H1 (cell line): ENCODE results near the gene ABHD12. TPM values are rescaled to one million over a fixed set of nuclear protein-coding genes. Genes with fewer than 3 reads are reported as not detected.

ENCODE experiments used
- ATF3 ChIP-seq: IDR thresholded peaks from 2 replicates; pipeline ENCODE4 v1.6.1; 2011; ENCODE audit warnings: low read depth, mild to moderate bottlenecking, low read length; ENCODE audit not compliant: insufficient read depth
- CBX5 ChIP-seq: fragments of 300-800, 300-1000 bp; sonication (generic); IDR thresholded peaks from 2 replicates; pipeline ENCODE4 v1.7.1; 2016; ENCODE audit warnings: antibody characterized with exemption, low read length, low read depth
- CREB1 ChIP-seq: IDR thresholded peaks from 2 replicates; pipeline ENCODE4 v1.6.1; 2012; ENCODE audit warnings: inconsistent platforms
- FOSL1 ChIP-seq: IDR thresholded peaks from 2 replicates; pipeline ENCODE4 v1.6.1; 2011; ENCODE audit warnings: mild to moderate bottlenecking, low read depth, low read length, moderate library complexity; ENCODE audit not compliant: insufficient read depth
- RNF2 ChIP-seq: fragments of 200-900, 300-1000 bp; sonication (generic); IDR thresholded peaks from 2 replicates; pipeline ENCODE4 v1.7.1; 2016; ENCODE audit warnings: borderline replicate concordance, low read depth, mild to moderate bottlenecking, antibody characterized with exemption, low read length; ENCODE audit not compliant: poor library complexity, severe bottlenecking; ENCODE audit errors: missing control alignments
- SIRT6 ChIP-seq: IDR thresholded peaks from one replicate; pipeline ENCODE4 v1.7.1; 2012; ENCODE audit warnings: low read length, inconsistent platforms
- SP2 ChIP-seq: IDR thresholded peaks from 2 replicates; pipeline ENCODE4 v1.6.1; 2012; ENCODE audit warnings: mild to moderate bottlenecking, low read length, inconsistent platforms
- TBP ChIP-seq: IDR thresholded peaks from 2 replicates; pipeline ENCODE4 v1.6.1; 2011; ENCODE audit warnings: low read depth, low read length, improper control_type of control experiment
- TCF12 ChIP-seq: IDR thresholded peaks from 2 replicates; pipeline ENCODE4 v1.6.1; 2011; ENCODE audit warnings: low read depth, mild to moderate bottlenecking, low read length
- YY1 ChIP-seq: IDR thresholded peaks from 2 replicates; pipeline ENCODE4 v1.6.1; 2011; ENCODE audit warnings: low read depth, mild to moderate bottlenecking, low read length
- ZNF274 ChIP-seq: IDR thresholded peaks from 2 replicates; pipeline ENCODE4 v1.7.0; 2012; ENCODE audit warnings: low read length, borderline replicate concordance; ENCODE audit errors: extremely low read depth
- polyA plus RNA-seq, 7 experiments: library from polyadenylated mRNA; depleted of rRNA in 3 of 7; stranded (reverse) in 5 of 7; unstranded in 2 of 7; fragments of >200 nt in 5 of 7; fragments of 200-250 nt in 2 of 7; gene quantifications; 1 replicate in 5 of 7; 2 replicates in 1 of 7; 4 replicates in 1 of 7; pipeline versions ENCODE4 v1.2.1 to v1.2.3, GENCODE V29; 2011 to 2013; ENCODE audit warnings: missing spikeins in 2 of 7, mixed read lengths in 2 of 7
- total RNA-seq: library from RNA; stranded (reverse); fragmentation: NEBNext Ultra II Directional; extraction: Animal tissue kit (Norgen Biotek cat#: 25700); gene quantifications from 2 replicates; pipeline ENCODE4 v1.2.1, GENCODE V29; 2021
- TF ChIP-seq, protein P1 (sequence below): fragments of 300-600 bp; sonication (generic); IDR thresholded peaks from 2 replicates; pipeline ENCODE4 v1.7.1; 2012; ENCODE audit warnings: low read length, moderate library complexity, mild to moderate bottlenecking, inconsistent platforms; ENCODE audit not compliant: insufficient replicate concordance

Gene ABHD12
- total and polyA plus RNA-seq, 2 of the 8 experiments (the other 6 are each of a cell fraction or from before 2014, with no cell fraction given): 31.3 to 59.5 TPM

DNA sequence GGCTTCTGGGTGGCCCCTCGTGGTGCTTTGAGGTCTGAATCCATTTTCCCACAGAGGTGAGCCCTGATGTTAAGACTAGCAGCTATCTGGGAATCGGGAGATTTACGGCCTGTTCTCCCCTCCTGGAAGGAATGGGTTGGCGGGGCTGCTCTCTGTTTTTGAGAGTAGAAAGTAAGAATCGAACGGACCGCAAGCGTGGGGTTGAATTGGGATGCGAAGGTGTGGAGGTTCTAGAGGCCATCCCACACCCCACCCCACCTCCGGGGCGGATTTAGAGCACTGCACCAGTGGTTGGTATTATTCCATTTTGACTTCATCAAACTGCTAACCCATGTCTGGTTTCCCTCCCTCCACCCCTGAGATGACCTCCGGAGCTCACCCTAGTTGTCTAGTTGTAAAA, 131.3 kb downstream of the ABHD12 start (continued):
- TF ChIP-seq, protein P1, sequence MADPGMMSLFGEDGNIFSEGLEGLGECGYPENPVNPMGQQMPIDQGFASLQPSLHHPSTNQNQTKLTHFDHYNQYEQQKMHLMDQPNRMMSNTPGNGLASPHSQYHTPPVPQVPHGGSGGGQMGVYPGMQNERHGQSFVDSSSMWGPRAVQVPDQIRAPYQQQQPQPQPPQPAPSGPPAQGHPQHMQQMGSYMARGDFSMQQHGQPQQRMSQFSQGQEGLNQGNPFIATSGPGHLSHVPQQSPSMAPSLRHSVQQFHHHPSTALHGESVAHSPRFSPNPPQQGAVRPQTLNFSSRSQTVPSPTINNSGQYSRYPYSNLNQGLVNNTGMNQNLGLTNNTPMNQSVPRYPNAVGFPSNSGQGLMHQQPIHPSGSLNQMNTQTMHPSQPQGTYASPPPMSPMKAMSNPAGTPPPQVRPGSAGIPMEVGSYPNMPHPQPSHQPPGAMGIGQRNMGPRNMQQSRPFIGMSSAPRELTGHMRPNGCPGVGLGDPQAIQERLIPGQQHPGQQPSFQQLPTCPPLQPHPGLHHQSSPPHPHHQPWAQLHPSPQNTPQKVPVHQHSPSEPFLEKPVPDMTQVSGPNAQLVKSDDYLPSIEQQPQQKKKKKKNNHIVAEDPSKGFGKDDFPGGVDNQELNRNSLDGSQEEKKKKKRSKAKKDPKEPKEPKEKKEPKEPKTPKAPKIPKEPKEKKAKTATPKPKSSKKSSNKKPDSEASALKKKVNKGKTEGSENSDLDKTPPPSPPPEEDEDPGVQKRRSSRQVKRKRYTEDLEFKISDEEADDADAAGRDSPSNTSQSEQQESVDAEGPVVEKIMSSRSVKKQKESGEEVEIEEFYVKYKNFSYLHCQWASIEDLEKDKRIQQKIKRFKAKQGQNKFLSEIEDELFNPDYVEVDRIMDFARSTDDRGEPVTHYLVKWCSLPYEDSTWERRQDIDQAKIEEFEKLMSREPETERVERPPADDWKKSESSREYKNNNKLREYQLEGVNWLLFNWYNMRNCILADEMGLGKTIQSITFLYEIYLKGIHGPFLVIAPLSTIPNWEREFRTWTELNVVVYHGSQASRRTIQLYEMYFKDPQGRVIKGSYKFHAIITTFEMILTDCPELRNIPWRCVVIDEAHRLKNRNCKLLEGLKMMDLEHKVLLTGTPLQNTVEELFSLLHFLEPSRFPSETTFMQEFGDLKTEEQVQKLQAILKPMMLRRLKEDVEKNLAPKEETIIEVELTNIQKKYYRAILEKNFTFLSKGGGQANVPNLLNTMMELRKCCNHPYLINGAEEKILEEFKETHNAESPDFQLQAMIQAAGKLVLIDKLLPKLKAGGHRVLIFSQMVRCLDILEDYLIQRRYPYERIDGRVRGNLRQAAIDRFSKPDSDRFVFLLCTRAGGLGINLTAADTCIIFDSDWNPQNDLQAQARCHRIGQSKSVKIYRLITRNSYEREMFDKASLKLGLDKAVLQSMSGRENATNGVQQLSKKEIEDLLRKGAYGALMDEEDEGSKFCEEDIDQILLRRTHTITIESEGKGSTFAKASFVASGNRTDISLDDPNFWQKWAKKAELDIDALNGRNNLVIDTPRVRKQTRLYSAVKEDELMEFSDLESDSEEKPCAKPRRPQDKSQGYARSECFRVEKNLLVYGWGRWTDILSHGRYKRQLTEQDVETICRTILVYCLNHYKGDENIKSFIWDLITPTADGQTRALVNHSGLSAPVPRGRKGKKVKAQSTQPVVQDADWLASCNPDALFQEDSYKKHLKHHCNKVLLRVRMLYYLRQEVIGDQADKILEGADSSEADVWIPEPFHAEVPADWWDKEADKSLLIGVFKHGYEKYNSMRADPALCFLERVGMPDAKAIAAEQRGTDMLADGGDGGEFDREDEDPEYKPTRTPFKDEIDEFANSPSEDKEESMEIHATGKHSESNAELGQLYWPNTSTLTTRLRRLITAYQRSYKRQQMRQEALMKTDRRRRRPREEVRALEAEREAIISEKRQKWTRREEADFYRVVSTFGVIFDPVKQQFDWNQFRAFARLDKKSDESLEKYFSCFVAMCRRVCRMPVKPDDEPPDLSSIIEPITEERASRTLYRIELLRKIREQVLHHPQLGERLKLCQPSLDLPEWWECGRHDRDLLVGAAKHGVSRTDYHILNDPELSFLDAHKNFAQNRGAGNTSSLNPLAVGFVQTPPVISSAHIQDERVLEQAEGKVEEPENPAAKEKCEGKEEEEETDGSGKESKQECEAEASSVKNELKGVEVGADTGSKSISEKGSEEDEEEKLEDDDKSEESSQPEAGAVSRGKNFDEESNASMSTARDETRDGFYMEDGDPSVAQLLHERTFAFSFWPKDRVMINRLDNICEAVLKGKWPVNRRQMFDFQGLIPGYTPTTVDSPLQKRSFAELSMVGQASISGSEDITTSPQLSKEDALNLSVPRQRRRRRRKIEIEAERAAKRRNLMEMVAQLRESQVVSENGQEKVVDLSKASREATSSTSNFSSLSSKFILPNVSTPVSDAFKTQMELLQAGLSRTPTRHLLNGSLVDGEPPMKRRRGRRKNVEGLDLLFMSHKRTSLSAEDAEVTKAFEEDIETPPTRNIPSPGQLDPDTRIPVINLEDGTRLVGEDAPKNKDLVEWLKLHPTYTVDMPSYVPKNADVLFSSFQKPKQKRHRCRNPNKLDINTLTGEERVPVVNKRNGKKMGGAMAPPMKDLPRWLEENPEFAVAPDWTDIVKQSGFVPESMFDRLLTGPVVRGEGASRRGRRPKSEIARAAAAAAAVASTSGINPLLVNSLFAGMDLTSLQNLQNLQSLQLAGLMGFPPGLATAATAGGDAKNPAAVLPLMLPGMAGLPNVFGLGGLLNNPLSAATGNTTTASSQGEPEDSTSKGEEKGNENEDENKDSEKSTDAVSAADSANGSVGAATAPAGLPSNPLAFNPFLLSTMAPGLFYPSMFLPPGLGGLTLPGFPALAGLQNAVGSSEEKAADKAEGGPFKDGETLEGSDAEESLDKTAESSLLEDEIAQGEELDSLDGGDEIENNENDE: no peak
- TF ChIP-seq TBP (no peak), ZNF274 (no peak), RNF2 (no peak), TCF12 (no peak), YY1 (no peak), SP2 (no peak), FOSL1 (no peak), CBX5 (no peak), ATF3 (no peak), CREB1 (no peak), SIRT6 (no peak)
